Type B pancreatic cell (in vitro differentiated cells): ENCODE data around the gene UBASH3B. TPM values are rescaled to one million over a fixed set of nuclear protein-coding genes. Genes with fewer than 3 reads are reported as not detected.

Source experiments
- DNase-seq: peaks from one replicate; pipeline ENCODE4 v3.0.0; 2021; ENCODE audit warnings: mixed read lengths; ENCODE audit not compliant: unreplicated experiment; ENCODE audit errors: extremely low spot score
- H3K27ac Mint-ChIP-seq: 2 replicates; pipeline ENCODE4 v1.8.0; 2021; ENCODE audit warnings: mild to moderate bottlenecking, mixed read lengths
- H3K27me3 Mint-ChIP-seq: 2 replicates; pipeline ENCODE4 v1.8.0; 2021; ENCODE audit warnings: mixed read lengths
- H3K36me3 Mint-ChIP-seq: 2 replicates; pipeline ENCODE4 v1.8.0; 2021; ENCODE audit warnings: mixed read lengths
- H3K4me1 Mint-ChIP-seq: one replicate; pipeline ENCODE4 v1.8.0; 2021; ENCODE audit warnings: mixed read lengths; ENCODE audit not compliant: unreplicated experiment
- H3K4me3 Mint-ChIP-seq: 2 replicates; pipeline ENCODE4 v1.8.0; 2021; ENCODE audit warnings: mild to moderate bottlenecking, mixed read lengths
- H3K9me3 Mint-ChIP-seq: 2 replicates; pipeline ENCODE4 v1.8.0; 2021; ENCODE audit warnings: mixed read lengths
- total RNA-seq: library from RNA; stranded (reverse); gene quantifications from 2 replicates; pipeline ENCODE4 v1.2.1, GENCODE V29; 2021; ENCODE audit warnings: low replicate concordance
- TF ChIP-seq, protein P1 (sequence below): fragments of 200-600 bp; sonication (generic); conservative IDR thresholded peaks from 2 replicates; pipeline ENCODE4 v1.5.0; 2021; ENCODE audit warnings: antibody characterized with exemption, mild to moderate bottlenecking

Gene UBASH3B
- total RNA-seq, 1 donor from 2014 or later = 8.6 TPM

DNA sequence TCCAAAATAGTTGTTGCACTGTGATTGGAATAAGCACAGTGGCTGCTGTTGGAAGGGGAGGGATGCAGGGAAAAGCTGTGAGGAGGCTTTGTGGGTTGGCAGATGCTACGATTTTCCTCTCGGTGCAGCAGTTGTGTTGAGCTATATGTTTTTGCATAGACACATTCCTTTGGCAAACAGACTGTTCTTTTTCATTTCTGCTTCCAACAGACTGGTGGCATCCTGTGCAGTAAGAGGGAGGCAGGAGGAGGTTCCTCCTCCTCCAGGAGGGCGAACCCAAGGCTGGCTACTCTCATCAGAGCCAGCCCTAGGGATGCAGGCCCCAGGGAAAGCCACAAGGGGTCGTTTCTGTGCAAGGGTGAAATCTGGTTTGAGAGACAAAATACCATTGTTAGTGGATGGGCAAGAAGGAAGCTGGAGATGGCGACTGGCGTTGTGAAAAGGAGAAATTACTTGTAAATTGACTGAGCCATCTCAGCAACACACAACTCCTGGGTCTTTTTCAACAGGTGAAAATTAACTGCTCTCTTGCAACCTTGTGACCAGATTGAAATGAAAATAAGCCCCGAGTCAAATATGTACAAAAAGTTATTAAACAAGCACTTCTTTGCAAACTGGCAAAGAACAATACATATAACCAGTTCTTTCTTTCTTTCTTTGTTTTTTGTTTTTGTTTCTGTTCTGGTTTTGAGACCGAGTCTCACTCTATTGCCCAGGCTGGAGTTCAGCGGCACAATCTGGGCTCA, 26.5 kb upstream of the UBASH3B start:
- peaks cover 12% of the 10 kb centered on the region for H3K4me1 Mint-ChIP-seq
- TF ChIP-seq, protein P1, sequence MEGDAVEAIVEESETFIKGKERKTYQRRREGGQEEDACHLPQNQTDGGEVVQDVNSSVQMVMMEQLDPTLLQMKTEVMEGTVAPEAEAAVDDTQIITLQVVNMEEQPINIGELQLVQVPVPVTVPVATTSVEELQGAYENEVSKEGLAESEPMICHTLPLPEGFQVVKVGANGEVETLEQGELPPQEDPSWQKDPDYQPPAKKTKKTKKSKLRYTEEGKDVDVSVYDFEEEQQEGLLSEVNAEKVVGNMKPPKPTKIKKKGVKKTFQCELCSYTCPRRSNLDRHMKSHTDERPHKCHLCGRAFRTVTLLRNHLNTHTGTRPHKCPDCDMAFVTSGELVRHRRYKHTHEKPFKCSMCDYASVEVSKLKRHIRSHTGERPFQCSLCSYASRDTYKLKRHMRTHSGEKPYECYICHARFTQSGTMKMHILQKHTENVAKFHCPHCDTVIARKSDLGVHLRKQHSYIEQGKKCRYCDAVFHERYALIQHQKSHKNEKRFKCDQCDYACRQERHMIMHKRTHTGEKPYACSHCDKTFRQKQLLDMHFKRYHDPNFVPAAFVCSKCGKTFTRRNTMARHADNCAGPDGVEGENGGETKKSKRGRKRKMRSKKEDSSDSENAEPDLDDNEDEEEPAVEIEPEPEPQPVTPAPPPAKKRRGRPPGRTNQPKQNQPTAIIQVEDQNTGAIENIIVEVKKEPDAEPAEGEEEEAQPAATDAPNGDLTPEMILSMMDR = peak; percentile 84
- no peaks in the 10 kb centered on the region for H3K36me3 Mint-ChIP-seq
- no peak overlapping the region for H3K27ac Mint-ChIP-seq
- no peaks in the 10 kb centered on the region for H3K9me3 Mint-ChIP-seq
- no peak for DNase-seq
- H3K27me3 Mint-ChIP-seq = peaks cover 3% of the 10 kb centered on the region
- H3K4me3 Mint-ChIP-seq = no peak overlapping the region

DNA sequence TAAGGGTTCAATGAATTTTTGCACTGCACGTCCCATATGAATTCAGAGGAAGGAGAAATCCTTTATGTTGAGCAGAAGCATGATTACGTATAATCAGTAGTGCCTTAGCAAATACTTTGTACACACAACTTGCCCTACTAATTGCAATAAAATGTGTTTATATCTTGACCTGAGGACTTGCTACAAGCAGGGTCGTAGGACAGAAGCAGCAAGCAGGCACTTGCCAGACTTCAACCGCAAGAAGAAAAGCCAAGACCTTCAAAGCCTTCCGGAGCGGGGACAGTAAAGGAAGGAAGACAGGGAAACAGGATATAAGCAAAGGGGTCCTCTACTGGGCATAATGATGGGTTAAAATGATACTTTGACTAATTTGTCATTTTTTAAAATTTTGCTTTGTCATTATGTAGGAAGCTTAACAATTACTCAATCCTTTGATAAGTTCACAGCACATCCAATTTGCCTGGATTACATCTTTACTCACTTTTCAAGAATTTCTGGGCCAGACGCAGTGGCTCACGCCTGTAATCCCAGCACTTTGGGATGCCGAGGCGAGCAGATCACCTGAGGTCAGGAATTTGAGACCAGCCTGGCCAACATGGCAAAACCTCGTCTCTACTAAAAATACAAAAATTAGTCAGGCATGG, 23.2 kb upstream of the UBASH3B start:
- Mint-ChIP-seq H3K27ac (no peak overlapping the region), H3K9me3 (no peaks in the 10 kb centered on the region), H3K4me3 (no peak overlapping the region), H3K27me3 (peaks cover 3% of the 10 kb centered on the region), H3K36me3 (no peaks in the 10 kb centered on the region), H3K4me1 (peaks cover 17% of the 10 kb centered on the region)
- no peak for DNase-seq
- TF ChIP-seq, protein P1 = no peak

DNA sequence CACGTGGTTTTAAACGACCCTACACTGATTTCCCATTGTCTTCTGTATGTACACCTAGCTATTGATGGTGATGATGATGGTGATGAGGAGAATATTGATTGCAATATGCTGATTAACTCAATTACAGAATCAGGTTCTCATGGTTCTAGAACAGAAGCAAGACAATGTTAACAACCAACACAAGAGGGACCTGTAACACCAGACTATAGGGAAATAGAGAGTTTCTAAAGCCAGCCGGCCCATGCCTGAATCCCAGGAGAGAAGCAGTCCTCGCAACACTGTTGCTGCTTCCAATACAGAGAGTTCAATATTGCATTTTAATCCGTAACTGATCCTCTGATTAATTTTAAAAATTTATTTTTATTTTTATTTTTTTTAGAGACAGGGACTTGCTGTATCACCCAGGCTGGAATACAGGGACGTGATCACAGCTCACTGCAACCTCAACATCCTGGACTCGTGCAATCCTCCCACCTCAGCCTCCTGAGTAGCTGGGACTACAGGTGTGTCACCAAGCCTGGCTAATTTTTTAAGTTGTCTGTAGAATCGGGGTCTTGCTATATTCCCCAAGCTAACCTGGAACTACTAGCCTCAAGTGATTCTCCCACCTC, 22.2 kb upstream of the UBASH3B start:
- TF ChIP-seq, protein P1 = peak; percentile 73
- Mint-ChIP-seq H3K27ac (no peak overlapping the region), H3K36me3 (no peaks in the 10 kb centered on the region), H3K27me3 (peaks cover 3% of the 10 kb centered on the region), H3K4me3 (no peak overlapping the region), H3K4me1 (peaks cover 17% of the 10 kb centered on the region), H3K9me3 (no peaks in the 10 kb centered on the region)
- no peak for DNase-seq

DNA sequence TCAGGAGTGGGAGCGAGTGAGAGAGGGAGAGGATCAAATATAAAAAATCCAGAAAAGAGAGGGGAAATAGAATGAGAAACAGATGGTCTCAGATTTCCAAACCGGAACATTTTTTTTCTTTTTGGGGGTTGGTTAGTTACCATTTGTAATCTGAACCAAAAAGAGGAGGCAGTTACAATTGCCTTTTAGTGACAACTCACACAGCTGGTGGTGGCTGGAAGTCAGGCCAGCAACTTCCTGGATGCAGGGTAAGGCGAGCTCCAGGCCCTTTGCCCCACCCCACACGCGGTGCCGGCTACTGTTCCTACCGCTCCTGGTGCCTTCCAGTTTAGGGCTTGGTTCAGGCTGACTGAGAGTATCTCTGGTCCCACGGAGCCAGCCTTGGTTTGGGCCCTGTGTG, 21.0 kb upstream of the UBASH3B start:
- Mint-ChIP-seq H3K4me1 (peaks cover 10% of the 10 kb centered on the region), H3K36me3 (no peaks in the 10 kb centered on the region), H3K9me3 (no peaks in the 10 kb centered on the region), H3K27me3 (no peaks in the 10 kb centered on the region), H3K27ac (no peak overlapping the region), H3K4me3 (no peak overlapping the region)
- DNase-seq = no peak
- TF ChIP-seq, protein P1 = no peak

DNA sequence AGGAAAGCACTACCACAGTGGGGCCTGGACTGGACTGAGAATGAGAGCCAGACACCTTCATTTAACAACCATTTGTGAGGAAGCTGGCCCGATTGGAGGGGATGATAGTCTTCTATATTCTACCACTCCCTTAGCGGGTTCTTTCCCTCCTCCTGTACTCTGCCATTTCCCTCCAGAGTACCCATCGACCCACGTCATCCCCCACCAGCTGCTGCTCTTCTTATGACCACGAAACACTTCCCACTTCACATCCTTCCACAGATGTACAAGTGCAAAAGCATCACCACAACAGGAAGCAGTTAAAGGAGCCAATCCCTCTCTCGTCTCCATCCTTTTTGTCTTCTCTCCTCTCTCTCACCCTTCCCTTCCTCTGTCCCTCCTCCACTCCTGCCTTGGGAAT, 18.0 kb upstream of the UBASH3B start:
- Mint-ChIP-seq H3K27me3 (peaks cover 3% of the 10 kb centered on the region), H3K27ac (no peak overlapping the region), H3K4me3 (no peak overlapping the region), H3K4me1 (peaks cover 4% of the 10 kb centered on the region), H3K36me3 (no peaks in the 10 kb centered on the region), H3K9me3 (no peaks in the 10 kb centered on the region)
- no peak for DNase-seq
- TF ChIP-seq, protein P1 = no peak
